Umbilical cord (tissue), 2 donors: ENCODE results near the gene EIF5. TPM values are rescaled to one million over a fixed set of nuclear protein-coding genes. Genes with fewer than 3 reads are reported as not detected.

ENCODE experiments used
- DNase-seq: peaks from one replicate; pipeline ENCODE4 v3.0.0-alpha.2; 2015; ENCODE audit warnings: low spot score
- total RNA-seq: library from RNA; depleted of rRNA; stranded (reverse); fragments of >200 nt; gene quantifications from one replicate; pipeline ENCODE4 v1.2.3, GENCODE V29; 2014; ENCODE audit warnings: low replicate concordance; ENCODE audit not compliant: insufficient read depth

The EIF5 gene
- total RNA-seq, 1 donor from 2014 or later, result 165 TPM

DNA sequence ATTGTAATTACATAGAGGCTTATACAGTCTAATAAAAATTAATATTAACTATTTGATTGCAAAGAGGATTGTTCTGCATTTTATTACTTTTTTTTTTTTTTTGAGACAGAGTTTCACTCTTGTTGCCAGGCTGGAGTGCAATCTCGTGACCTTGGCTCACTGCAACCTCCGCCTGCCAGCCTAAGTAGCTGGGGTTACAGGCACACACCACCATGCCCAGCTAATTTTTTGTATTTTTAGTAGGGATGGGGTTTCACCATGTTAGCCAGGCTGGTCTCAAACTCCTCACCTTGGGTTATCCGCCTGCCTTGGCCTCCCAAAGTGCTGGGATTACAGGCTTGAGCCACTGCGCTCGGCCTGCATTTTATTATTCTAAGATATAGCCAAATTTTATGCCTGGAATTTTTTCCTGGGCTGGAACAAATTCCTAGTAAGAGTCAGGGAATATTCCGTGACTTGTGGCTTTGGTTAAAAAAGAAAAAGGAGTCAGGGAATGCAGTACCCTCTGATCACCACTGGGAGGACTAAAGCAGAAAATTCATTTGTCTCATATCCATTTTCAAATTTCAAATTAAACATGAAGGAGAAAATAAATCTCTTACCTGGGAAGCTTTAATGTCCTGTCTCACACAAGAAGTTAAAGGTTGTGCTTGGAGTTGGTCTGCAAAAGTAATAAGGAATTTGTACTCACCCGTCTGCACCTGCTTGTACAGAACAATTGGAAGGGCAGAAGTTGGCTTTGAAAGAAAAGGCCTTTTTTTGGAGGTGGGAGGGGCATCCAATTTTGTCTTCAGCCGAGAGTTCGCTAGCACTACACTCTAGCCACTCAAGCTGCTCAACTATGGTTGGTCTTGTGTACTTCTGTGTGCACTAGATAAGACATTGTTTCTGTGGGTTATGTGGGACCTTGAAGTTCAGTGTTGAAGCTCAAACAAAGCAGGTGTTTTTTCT lies 59.9 kb downstream of the EIF5 start:
- no peak for DNase-seq

Other genes starting within 250 kb of the EIF5 start
- gene EXOC3L4, start 239.5 kb upstream of the EIF5 start, total RNA-seq, result 0.72 TPM
- 92.0 TPM for gene TNFAIP2, start 210.8 kb upstream of the EIF5 start, total RNA-seq
- gene MARK3, start 51.2 kb downstream of the EIF5 start, total RNA-seq, result 62.1 TPM
- 239 TPM for gene CKB, start 188.6 kb downstream of the EIF5 start, total RNA-seq
- 9.1 TPM for gene TRMT61A, start 195.0 kb downstream of the EIF5 start, total RNA-seq
- gene BAG5, start 228.4 kb downstream of the EIF5 start, total RNA-seq, result 30.8 TPM
- gene COA8, start 228.7 kb downstream of the EIF5 start, total RNA-seq, result 29.6 TPM